ENCODE measurements around the gene SNX19. TPM values are rescaled to one million over a fixed set of nuclear protein-coding genes. Genes with fewer than 3 reads are reported as not detected.
A peak's percentile ranks its signal among the peaks of the same experiment; 100 is the strongest.

SNX19 gene
- total and polyA plus RNA-seq, 5 donors from 2014 or later = 22.5 to 63.5 (median 28.9) TPM

DNA sequence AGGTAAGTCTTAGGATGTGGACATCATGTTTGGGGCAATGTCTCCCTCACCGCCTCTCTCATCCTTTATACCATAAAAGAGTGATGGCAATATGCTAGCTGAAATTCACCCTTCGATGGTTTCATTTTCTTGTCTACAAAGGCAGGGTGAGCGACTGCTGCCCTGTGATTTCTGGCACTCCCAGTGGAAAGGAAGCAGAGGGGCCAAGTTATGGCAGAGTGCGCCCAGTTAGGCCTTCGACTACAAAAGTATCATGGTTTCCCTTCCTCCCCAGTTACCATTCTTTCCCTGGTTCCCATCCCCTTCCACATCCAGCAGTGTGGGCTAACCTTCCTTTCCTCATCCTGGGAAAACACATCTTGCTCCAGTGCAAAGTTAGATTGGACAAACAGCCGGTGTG, 43.8 kb downstream of the SNX19 start:
- Mint-ChIP-seq H3K9me3 (no peaks in the 10 kb centered on the region), H3K4me1 (peaks cover 0 to 16% (median 1%) of the 10 kb centered on the region in 4 donors), H3K36me3 (peaks cover 28% of the 10 kb centered on the region), H3K27me3 (no peaks in the 10 kb centered on the region), H3K4me3 (no peak overlapping the region), H3K27ac (no peak overlapping the region)
- H3K4me3 ChIP-seq (ENCODE audit: low read depth, low read length) = no peak overlapping the region
- peaks cover 67% of the 10 kb centered on the region for H3K36me3 ChIP-seq (ENCODE audit: control insufficient read depth, insufficient read depth, low read length)
- DNase-seq (no peak), ATAC-seq (ENCODE audit: low read depth in 2 of 2) (no peak)
- no peaks in the 10 kb centered on the region for H3K9me3 ChIP-seq (ENCODE audit: control insufficient read depth in 2 of 2, low read length in 2 of 2)
- no peaks in the 10 kb centered on the region for H3K4me1 ChIP-seq (ENCODE audit: control insufficient read depth, insufficient read depth, low read length, poor library complexity, severe bottlenecking)
- no peak overlapping the region for H3K27ac ChIP-seq (ENCODE audit: insufficient read depth, low read length, poor library complexity, severe bottlenecking)
- H3K27me3 ChIP-seq (ENCODE audit: control insufficient read depth, insufficient read depth, low read length) = no peaks in the 10 kb centered on the region

DNA sequence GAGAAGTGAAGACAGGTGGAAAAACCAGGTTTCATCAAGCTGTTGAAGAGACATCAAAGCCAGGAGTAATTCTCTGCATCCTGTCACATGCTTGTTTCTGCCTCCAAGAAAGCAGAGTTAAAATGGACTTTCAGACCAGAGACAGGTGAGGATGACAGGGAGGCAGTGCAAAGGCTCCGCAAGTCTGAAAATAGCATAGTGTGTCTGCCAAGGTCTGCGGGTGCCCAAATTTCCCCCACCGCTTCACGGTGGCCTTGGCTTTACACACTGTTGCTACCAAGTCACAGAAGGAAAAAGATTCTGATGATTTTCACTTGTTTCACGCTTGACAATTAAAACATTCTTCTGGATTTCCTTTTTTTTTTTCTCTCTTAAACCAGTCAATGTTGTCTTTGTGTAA, 44.2 kb downstream of the SNX19 start:
- Mint-ChIP-seq H3K27ac (no peak overlapping the region), H3K4me3 (no peak overlapping the region), H3K36me3 (peaks cover 24% of the 10 kb centered on the region), H3K9me3 (no peaks in the 10 kb centered on the region), H3K4me1 (peaks cover 0 to 16% (median 1%) of the 10 kb centered on the region in 4 donors), H3K27me3 (no peaks in the 10 kb centered on the region)
- H3K36me3 ChIP-seq (ENCODE audit: control insufficient read depth, insufficient read depth, low read length) = peaks cover 63% of the 10 kb centered on the region
- H3K9me3 ChIP-seq (ENCODE audit: control insufficient read depth in 2 of 2, low read length in 2 of 2) = no peaks in the 10 kb centered on the region
- no peak overlapping the region for H3K27ac ChIP-seq (ENCODE audit: insufficient read depth, low read length, poor library complexity, severe bottlenecking)
- H3K27me3 ChIP-seq (ENCODE audit: control insufficient read depth, insufficient read depth, low read length) = no peaks in the 10 kb centered on the region
- DNase-seq (no peak), ATAC-seq (ENCODE audit: low read depth in 2 of 2) (no peak)
- H3K4me1 ChIP-seq (ENCODE audit: control insufficient read depth, insufficient read depth, low read length, poor library complexity, severe bottlenecking) = no peaks in the 10 kb centered on the region
- H3K4me3 ChIP-seq (ENCODE audit: low read depth, low read length) = no peak overlapping the region

DNA sequence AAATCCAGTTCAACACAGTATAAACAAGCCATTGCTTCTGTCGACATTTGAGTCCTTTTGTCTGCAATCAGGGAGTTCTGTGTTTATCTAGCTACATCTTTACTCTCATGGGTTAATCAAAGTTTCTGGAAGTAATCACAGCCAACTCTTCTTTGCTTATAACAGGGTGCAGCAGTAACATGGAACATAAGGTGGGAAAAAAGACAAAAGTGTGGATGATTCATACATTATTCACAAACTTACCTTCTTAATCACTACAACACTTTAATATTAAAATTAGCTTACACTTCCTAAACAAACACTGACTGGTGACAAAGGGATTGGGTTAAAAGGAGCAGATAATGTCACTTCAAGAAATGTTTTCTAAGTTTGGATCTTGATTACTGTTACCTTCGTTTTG, 44.7 kb downstream of the SNX19 start:
- H3K36me3 Mint-ChIP-seq = peaks cover 20% of the 10 kb centered on the region
- Histone ChIP-seq H3K27me3 (ENCODE audit: control insufficient read depth, insufficient read depth, low read length) (no peaks in the 10 kb centered on the region), H3K9me3 (ENCODE audit: control insufficient read depth in 2 of 2, low read length in 2 of 2) (no peaks in the 10 kb centered on the region), H3K36me3 (ENCODE audit: control insufficient read depth, insufficient read depth, low read length) (peaks cover 59% of the 10 kb centered on the region), H3K4me1 (ENCODE audit: control insufficient read depth, insufficient read depth, low read length, poor library complexity, severe bottlenecking) (no peaks in the 10 kb centered on the region), H3K27ac (ENCODE audit: insufficient read depth, low read length, poor library complexity, severe bottlenecking) (no peak overlapping the region), H3K4me3 (ENCODE audit: low read depth, low read length) (no peak overlapping the region)
- H3K4me1 Mint-ChIP-seq = peaks cover 0 to 16% (median 1%) of the 10 kb centered on the region in 4 donors
- H3K27ac Mint-ChIP-seq = peak overlapping the region in 1 of 3 donors; percentile 22
- H3K27me3 Mint-ChIP-seq = no peaks in the 10 kb centered on the region
- H3K9me3 Mint-ChIP-seq = no peaks in the 10 kb centered on the region
- no peak overlapping the region for H3K4me3 Mint-ChIP-seq
- DNase-seq (no peak), ATAC-seq (ENCODE audit: low read depth in 2 of 2) (no peak)

DNA sequence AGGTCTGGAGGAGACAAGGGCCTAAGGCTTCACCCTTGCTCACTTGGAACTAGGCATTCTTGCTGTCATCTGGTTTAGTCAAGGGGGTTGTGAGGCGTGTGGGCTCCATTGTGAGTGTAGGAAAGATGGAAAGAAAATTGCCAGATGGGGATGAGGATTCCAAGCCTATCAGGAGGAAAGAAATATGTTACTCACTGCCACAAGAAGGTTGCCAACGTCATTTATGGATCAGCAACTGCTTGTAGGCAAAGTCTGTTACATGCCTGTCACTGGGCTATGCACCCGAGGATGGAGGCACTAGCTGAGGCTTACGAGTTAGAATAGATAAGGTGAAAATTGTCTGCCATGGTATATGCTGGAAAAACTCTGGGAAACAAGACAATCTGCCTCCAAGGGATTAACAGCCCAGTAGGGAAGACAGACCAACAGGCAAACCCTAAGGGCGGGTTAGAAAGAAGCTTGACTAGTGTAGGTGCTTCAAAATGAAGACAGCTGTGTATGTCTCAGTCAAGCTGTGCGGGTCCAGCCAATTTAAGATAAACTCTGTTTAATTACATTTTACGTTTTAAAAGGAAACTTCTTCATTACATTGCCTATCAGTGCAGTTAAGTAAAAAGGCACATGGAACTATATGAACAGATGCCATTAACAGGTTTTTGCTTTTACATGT, 47.4 kb downstream of the SNX19 start:
- no peak overlapping the region for H3K27ac ChIP-seq (ENCODE audit: insufficient read depth, low read length, poor library complexity, severe bottlenecking)
- no peaks in the 10 kb centered on the region for H3K9me3 Mint-ChIP-seq
- H3K27me3 Mint-ChIP-seq = no peaks in the 10 kb centered on the region
- no peaks in the 10 kb centered on the region for H3K9me3 ChIP-seq (ENCODE audit: control insufficient read depth in 2 of 2, low read length in 2 of 2)
- no peak overlapping the region for H3K4me3 ChIP-seq (ENCODE audit: low read depth, low read length)
- no peak overlapping the region for H3K4me3 Mint-ChIP-seq
- H3K36me3 Mint-ChIP-seq = peaks cover 18% of the 10 kb centered on the region
- no peaks in the 10 kb centered on the region for H3K4me1 ChIP-seq (ENCODE audit: control insufficient read depth, insufficient read depth, low read length, poor library complexity, severe bottlenecking)
- peak overlapping the region in 1 of 3 donors; percentile 27 for H3K27ac Mint-ChIP-seq
- no peak for DNase-seq
- H3K4me1 Mint-ChIP-seq = peaks cover 0 to 16% (median 1%) of the 10 kb centered on the region in 4 donors
- H3K36me3 ChIP-seq (ENCODE audit: control insufficient read depth, insufficient read depth, low read length) = peaks cover 36% of the 10 kb centered on the region
- no peaks in the 10 kb centered on the region for H3K27me3 ChIP-seq (ENCODE audit: control insufficient read depth, insufficient read depth, low read length)
- ATAC-seq (ENCODE audit: low read depth in 2 of 2) = no peak

DNA sequence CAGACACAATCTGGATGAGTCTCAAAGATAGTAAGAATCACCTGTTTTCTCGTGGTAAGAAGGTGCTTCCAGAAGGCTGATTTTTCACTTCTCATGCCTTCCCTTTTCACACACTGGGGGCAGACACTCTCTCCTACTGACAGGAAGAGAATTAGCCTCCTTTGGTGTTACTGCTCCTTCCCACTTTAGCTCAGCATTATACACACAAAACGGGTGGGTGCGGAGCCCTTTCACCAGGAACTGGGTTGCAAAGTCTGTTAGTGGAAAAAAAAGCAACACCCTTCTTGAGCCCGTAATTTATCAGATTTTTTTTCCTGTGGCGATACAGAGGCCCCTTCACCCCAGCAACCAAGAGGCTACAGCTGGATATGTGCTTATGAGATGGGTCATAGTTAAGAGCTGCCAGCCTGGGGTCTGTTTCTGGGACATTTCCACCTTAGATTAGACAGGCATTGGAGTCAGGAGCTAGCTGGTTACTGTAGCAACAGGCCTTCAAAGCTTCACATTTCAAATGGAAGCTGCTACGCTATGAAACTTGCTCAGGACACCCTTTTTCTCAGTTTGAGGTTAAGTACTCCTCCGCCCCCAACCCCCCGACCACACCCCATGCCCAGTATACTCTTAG, 48.1 kb downstream of the SNX19 start:
- H3K4me3 Mint-ChIP-seq = no peak overlapping the region
- no peak for ATAC-seq (ENCODE audit: low read depth in 2 of 2)

DNA sequence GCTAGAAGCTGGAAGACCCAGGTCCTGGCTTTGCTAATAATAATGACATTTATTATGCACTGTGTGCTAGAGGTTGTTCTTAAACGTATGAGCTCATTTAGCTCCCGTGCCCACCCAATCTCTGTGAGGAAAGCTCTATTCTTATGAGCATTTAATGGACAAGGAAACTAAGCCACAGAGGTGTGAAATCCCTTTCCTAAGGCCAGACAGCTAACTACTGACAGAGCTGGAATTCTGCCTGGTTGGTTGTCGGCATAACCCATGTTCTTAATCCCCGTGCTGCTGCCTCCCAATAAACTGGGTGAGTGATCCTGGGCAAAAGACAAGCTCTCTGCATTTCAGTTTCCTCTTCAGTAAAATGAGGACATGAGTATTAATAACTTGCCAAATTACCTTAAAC, 49.4 kb downstream of the SNX19 start:
- Mint-ChIP-seq H3K9me3 (no peaks in the 10 kb centered on the region), H3K36me3 (peaks cover 14% of the 10 kb centered on the region), H3K4me1 (peaks cover 0 to 16% (median 6%) of the 10 kb centered on the region in 4 donors), H3K27me3 (no peaks in the 10 kb centered on the region), H3K4me3 (no peak overlapping the region), H3K27ac (peak overlapping the region in 1 of 3 donors; percentile 27)
- H3K27me3 ChIP-seq (ENCODE audit: control insufficient read depth, insufficient read depth, low read length) = no peaks in the 10 kb centered on the region
- ATAC-seq (ENCODE audit: low read depth in 2 of 2) = no peak
- H3K27ac ChIP-seq (ENCODE audit: insufficient read depth, low read length, poor library complexity, severe bottlenecking) = no peak overlapping the region
- no peak overlapping the region for H3K4me3 ChIP-seq (ENCODE audit: low read depth, low read length)
- no peak for DNase-seq
- no peaks in the 10 kb centered on the region for H3K9me3 ChIP-seq (ENCODE audit: control insufficient read depth in 2 of 2, low read length in 2 of 2)
- H3K4me1 ChIP-seq (ENCODE audit: control insufficient read depth, insufficient read depth, low read length, poor library complexity, severe bottlenecking) = peaks cover 4% of the 10 kb centered on the region
- H3K36me3 ChIP-seq (ENCODE audit: control insufficient read depth, insufficient read depth, low read length) = peaks cover 17% of the 10 kb centered on the region

More for the DNA sequence above, 48.1 kb downstream of the SNX19 start:
- H3K27ac Mint-ChIP-seq = peak overlapping the region in 2 of 3 donors; percentile 27 to 50
- no peaks in the 10 kb centered on the region for H3K9me3 Mint-ChIP-seq
- H3K27me3 Mint-ChIP-seq = no peaks in the 10 kb centered on the region
- Histone ChIP-seq H3K36me3 (ENCODE audit: control insufficient read depth, insufficient read depth, low read length) (peaks cover 30% of the 10 kb centered on the region), H3K4me3 (ENCODE audit: low read depth, low read length) (no peak overlapping the region), H3K4me1 (ENCODE audit: control insufficient read depth, insufficient read depth, low read length, poor library complexity, severe bottlenecking) (no peaks in the 10 kb centered on the region), H3K27ac (ENCODE audit: insufficient read depth, low read length, poor library complexity, severe bottlenecking) (no peak overlapping the region), H3K9me3 (ENCODE audit: control insufficient read depth in 2 of 2, low read length in 2 of 2) (no peaks in the 10 kb centered on the region), H3K27me3 (ENCODE audit: control insufficient read depth, insufficient read depth, low read length) (no peaks in the 10 kb centered on the region)
- no peak for DNase-seq
- peaks cover 0 to 16% (median 1%) of the 10 kb centered on the region in 4 donors for H3K4me1 Mint-ChIP-seq
- peaks cover 18% of the 10 kb centered on the region for H3K36me3 Mint-ChIP-seq

DNA sequence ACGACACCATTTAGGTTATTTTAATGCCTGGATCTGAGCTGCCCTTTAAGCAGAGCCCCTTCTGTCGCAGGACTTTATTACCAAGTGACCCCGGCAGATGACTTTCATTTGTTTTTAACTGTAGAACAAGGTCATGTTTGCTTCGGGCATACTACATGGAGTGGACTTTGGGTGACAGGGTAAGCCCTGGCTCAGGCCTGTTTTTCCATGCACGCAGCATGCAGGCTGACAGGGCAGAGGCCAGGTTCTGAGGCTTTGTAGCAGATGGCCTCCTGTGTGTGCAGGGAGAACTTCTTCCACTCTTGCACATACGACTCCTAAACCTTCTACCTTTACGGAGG, 50.5 kb downstream of the SNX19 start:
- no peak for DNase-seq

More for the DNA sequence above, 50.5 kb downstream of the SNX19 start:
- no peak overlapping the region for H3K4me3 Mint-ChIP-seq
- H3K4me3 ChIP-seq (ENCODE audit: low read depth, low read length) = no peak overlapping the region
- no peak overlapping the region for H3K27ac Mint-ChIP-seq
- no peaks in the 10 kb centered on the region for H3K9me3 Mint-ChIP-seq
- peaks cover 5% of the 10 kb centered on the region for H3K36me3 Mint-ChIP-seq
- H3K9me3 ChIP-seq (ENCODE audit: control insufficient read depth in 2 of 2, low read length in 2 of 2) = no peaks in the 10 kb centered on the region
- H3K27me3 Mint-ChIP-seq = no peaks in the 10 kb centered on the region
- no peaks in the 10 kb centered on the region for H3K27me3 ChIP-seq (ENCODE audit: control insufficient read depth, insufficient read depth, low read length)
- H3K4me1 ChIP-seq (ENCODE audit: control insufficient read depth, insufficient read depth, low read length, poor library complexity, severe bottlenecking) = peaks cover 7% of the 10 kb centered on the region
- peaks cover 0 to 7% (median 6%) of the 10 kb centered on the region in 4 donors for H3K4me1 Mint-ChIP-seq
- no peak for ATAC-seq (ENCODE audit: low read depth in 2 of 2)
- H3K36me3 ChIP-seq (ENCODE audit: control insufficient read depth, insufficient read depth, low read length) = peaks cover 7% of the 10 kb centered on the region
- H3K27ac ChIP-seq (ENCODE audit: insufficient read depth, low read length, poor library complexity, severe bottlenecking) = no peak overlapping the region

Data from CD4-positive, CD25-positive, alpha-beta regulatory T cell (primary cell).